Osteoblast (primary cell): ENCODE measurements around the gene LITAF. TPM values are rescaled to one million over a fixed set of nuclear protein-coding genes. Genes with fewer than 3 reads are reported as not detected.
"Not testable (repeated sequence)": the region's sequence is repeated elsewhere in the genome, so short reads cannot be mapped to it uniquely, and the experiment has no call there.

Source experiments
- DNase-seq: peaks from one replicate; pipeline ENCODE4 v3.0.0; 2011; ENCODE audit warnings: low spot score, mixed read lengths; ENCODE audit not compliant: insufficient read length; ENCODE audit errors: missing footprints
- H2AFZ ChIP-seq: 2 replicates; pipeline ENCODE4 v1.6.0; 2011; ENCODE audit warnings: mild to moderate bottlenecking, low read length
- H3K27ac ChIP-seq: 2 replicates; pipeline ENCODE4 v1.5.1; 2011; ENCODE audit warnings: mild to moderate bottlenecking, low read depth, low read length, moderate library complexity
- H3K27me3 ChIP-seq: 2 replicates; pipeline ENCODE4 v1.6.0; 2012; ENCODE audit warnings: mild to moderate bottlenecking, control low read depth, inconsistent platforms, low read length, moderate library complexity; ENCODE audit not compliant: insufficient read depth
- H3K36me3 ChIP-seq: 2 replicates; pipeline ENCODE4 v1.5.1; 2011; ENCODE audit warnings: mild to moderate bottlenecking, low read length, control low read depth, moderate library complexity; ENCODE audit not compliant: insufficient read depth
- H3K4me1 ChIP-seq: 2 replicates; pipeline ENCODE4 v1.5.1; 2011; ENCODE audit warnings: mild to moderate bottlenecking, low read length, control low read depth, moderate library complexity; ENCODE audit not compliant: insufficient read depth
- H3K4me2 ChIP-seq: 2 replicates; pipeline ENCODE4 v1.6.0; 2011; ENCODE audit warnings: mild to moderate bottlenecking, low read length; ENCODE audit not compliant: insufficient read depth
- H3K4me3 ChIP-seq: fragments of 200-600 bp; sonication (generic); 3 replicates; pipeline ENCODE4 v1.5.1; 2012; ENCODE audit warnings: mild to moderate bottlenecking, low read length, inconsistent platforms; ENCODE audit not compliant: insufficient read depth
- H3K79me2 ChIP-seq: 2 replicates; pipeline ENCODE4 v1.6.0; 2012; ENCODE audit warnings: mild to moderate bottlenecking, low read length, control low read depth, inconsistent platforms; ENCODE audit not compliant: insufficient read depth
- H3K9me3 ChIP-seq: 2 replicates; pipeline ENCODE4 v1.5.1; 2011; ENCODE audit warnings: low read depth, low read length, control low read depth
- H4K20me1 ChIP-seq: 2 replicates; pipeline ENCODE4 v1.6.0; 2012; ENCODE audit warnings: mild to moderate bottlenecking, low read length, control low read depth; ENCODE audit not compliant: insufficient read depth
- CTCF ChIP-seq: IDR thresholded peaks from 2 replicates; pipeline ENCODE4 v1.5.1; 2011; ENCODE audit warnings: mild to moderate bottlenecking, low read depth, low read length, moderate library complexity; ENCODE audit errors: extremely low read depth
- total RNA-seq: library from RNA; depleted of rRNA; stranded (reverse); fragments of >200 nt; gene quantifications from 2 replicates; pipeline ENCODE4 v1.2.3, GENCODE V29; 2012

LITAF gene
- total RNA-seq, 1 donor, result 33.3 TPM

- no peaks in the 10 kb centered on the region for H3K36me3 ChIP-seq
- no peak overlapping the region for H2AFZ ChIP-seq
- TF ChIP-seq CTCF, result no peak
- no peaks in the 10 kb centered on the region for H3K4me1 ChIP-seq
- no peak overlapping the region for H3K4me2 ChIP-seq
- no peaks in the 10 kb centered on the region for H4K20me1 ChIP-seq
- H3K27me3 ChIP-seq, result peaks cover 10% of the 10 kb centered on the region
- no peak for DNase-seq
- no peaks in the 10 kb centered on the region for H3K9me3 ChIP-seq
- H3K27ac ChIP-seq, result no peak overlapping the region
- H3K4me3 ChIP-seq, result no peak overlapping the region
- no peaks in the 10 kb centered on the region for H3K79me2 ChIP-seq
Measured at GRCh38 chr16:11514283-11514682, 72.4 kb downstream of the LITAF start.

GRCh38 chr16:11513366-11513765 is 73.4 kb downstream of the LITAF start:
- H3K4me1 ChIP-seq, H3K9me3 ChIP-seq, DNase-seq, H3K4me3 ChIP-seq, H3K27ac ChIP-seq, H2AFZ ChIP-seq, H3K79me2 ChIP-seq, H4K20me1 ChIP-seq, H3K36me3 ChIP-seq, H3K4me2 ChIP-seq: not testable (repeated sequence)
- H3K27me3 ChIP-seq, result peaks cover 10% of the 10 kb centered on the region

- Histone ChIP-seq H3K4me2 (no peak overlapping the region), H4K20me1 (no peaks in the 10 kb centered on the region), H3K36me3 (no peaks in the 10 kb centered on the region), H3K4me1 (no peaks in the 10 kb centered on the region), H3K4me3 (no peak overlapping the region), H3K27ac (no peak overlapping the region), H3K27me3 (peaks cover 6% of the 10 kb centered on the region), H2AFZ (no peak overlapping the region), H3K9me3 (no peaks in the 10 kb centered on the region), H3K79me2 (no peaks in the 10 kb centered on the region)
- no peak for DNase-seq
- no peak for TF ChIP-seq CTCF
Measured at GRCh38 chr16:11511801-11512200, 74.9 kb downstream of the LITAF start.

- Histone ChIP-seq H3K36me3 (no peaks in the 10 kb centered on the region), H2AFZ (no peak overlapping the region), H3K9me3 (no peaks in the 10 kb centered on the region), H3K4me2 (no peak overlapping the region), H3K27me3 (peaks cover 1% of the 10 kb centered on the region), H3K79me2 (no peaks in the 10 kb centered on the region), H3K27ac (no peak overlapping the region), H3K4me1 (no peaks in the 10 kb centered on the region), H3K4me3 (no peak overlapping the region), H4K20me1 (no peaks in the 10 kb centered on the region)
- no peak for TF ChIP-seq CTCF
- no peak for DNase-seq
Measured at GRCh38 chr16:11511328-11511727, 75.4 kb downstream of the LITAF start.
